Stimulated activated naive CD4-positive, alpha-beta T cell (primary cell): Measurements from ENCODE around the gene KCNJ14.
A peak's percentile ranks its signal among the peaks of the same experiment; 100 is the strongest.

ENCODE experiments used
- DNase-seq, 6 experiments: peaks; one replicate each; lab custom pipeline; 2025; lab: John Stamatoyannopoulos, UW

Gene KCNJ14

GRCh38 chr19:48455171-48455907 lies at the start of gene KCNJ14:
Gene KCNJ14, plus strand, starts transcription at chr19:48455574. Its CDS starts 6,151 bp downstream, at chr19:48461725.
- DNase-seq: no peak

GRCh38 chr19:48405850-48406249 lies 49.5 kb upstream of the KCNJ14 start:
- no peak for DNase-seq

GRCh38 chr19:48413879-48414587 lies 41.3 kb upstream of the KCNJ14 start:
- no peak for DNase-seq

GRCh38 chr19:48415395-48415794 lies 40.0 kb upstream of the KCNJ14 start:
- peak; percentile 34 to 78 (median 68) for DNase-seq

GRCh38 chr19:48415806-48416221 lies 39.6 kb upstream of the KCNJ14 start:
- no peak for DNase-seq

- no peak for DNase-seq
These were observed 38.0 kb upstream of the KCNJ14 start for GRCh38 chr19:48417421-48417820.

DNA sequence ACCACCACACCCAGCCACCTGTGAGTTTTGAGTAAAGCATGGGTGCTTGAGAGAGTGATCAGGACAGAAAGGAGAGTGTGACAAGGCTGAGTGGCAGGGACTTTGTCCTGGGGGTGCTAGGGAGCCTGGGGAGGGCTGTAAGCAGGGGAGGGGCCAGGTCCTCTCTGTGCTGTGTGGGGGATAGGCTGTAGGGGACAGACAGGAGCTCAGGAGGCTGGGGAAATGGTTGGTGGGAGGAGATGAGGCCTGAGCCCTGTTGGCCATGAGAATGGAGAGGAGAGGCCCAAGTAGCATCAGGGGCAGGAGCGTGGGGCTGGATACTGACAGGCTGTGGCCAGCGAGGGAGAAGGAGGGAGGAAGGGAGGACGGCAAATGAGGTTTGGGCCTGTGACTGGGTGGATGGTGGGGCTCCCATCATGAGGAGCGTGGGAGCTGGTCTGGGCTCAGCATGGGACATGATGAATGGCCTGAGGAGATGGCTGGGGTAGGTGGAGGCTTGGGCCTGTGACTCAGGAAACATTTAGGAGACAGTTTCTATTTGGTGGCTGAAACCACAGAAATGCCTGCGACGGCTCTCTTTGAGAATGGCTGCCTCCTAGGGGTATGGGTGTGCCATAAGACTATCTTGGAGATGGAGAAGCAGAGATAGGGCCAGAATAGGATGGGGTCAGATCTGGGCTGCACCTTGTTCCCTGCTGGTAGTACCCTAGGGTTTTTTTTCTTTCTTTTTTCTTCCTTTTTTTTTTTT lies 36.9 kb upstream of the KCNJ14 start:
- no peak for DNase-seq

GRCh38 chr19:48419158-48419920 lies 36.0 kb upstream of the KCNJ14 start:
- peak; percentile 40 to 69 (median 56) for DNase-seq

DNA sequence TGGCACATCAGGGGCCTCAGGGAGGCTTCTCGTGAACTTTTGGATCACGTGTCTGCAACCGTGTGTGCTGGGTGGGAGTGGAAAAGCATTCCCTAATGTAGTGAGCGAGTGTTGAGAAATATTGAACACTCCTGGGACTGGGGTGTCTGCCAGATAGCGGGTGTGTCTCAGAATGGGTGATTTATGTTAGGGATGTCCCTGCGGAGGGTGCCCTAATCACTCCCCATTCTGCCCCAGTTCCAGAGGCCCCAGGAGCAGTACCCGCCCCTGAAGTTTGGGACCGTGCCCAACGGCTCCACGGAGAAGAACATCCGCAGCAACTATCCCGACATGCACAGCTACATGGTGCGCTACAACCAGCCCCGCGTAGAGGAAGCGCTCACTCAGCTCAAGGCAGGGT lies 33.8 kb upstream of the KCNJ14 start:
- no peak for DNase-seq

- DNase-seq: no peak
These were observed 30.6 kb upstream of the KCNJ14 start for GRCh38 chr19:48424694-48425219.

DNA sequence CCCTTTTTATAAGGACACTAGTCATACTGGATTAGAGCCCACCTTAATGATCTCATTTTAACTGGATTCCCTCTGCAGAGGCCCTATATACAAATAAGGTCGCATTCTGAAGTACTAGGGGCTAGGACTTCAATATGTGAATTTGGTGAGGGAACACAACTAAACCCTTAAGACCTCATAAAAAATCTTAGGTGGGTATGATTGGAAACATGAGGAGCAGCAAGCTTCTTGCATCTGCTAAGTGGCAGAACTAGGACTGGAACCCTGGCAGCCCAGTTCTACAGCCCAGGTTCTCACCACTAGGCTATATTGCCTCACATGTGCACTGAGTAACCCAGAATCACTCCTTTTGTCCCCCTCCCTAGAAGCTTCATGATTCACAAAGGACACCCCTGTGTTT lies 26.7 kb upstream of the KCNJ14 start:
- no peak for DNase-seq

DNA sequence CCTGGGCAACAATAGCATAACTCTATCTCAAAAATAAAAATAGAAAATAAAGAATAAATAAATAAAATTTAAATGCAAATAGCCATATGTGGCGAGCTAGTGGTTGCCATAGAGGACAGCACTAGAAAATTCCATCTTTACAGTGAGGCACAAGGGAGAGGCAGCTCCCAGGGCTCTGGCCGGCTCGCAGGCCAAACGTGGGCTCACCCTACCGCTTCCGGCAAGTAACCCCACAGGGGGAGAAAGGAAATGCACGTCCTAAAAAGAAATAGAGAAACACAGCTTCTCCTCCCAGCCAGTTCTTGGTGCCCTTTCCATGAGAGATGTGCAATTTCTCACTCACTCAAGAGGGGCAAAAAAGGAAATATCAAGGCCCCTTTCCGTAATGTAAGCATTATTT lies 22.0 kb upstream of the KCNJ14 start:
- DNase-seq: no peak

- DNase-seq: no peak
These were observed 18.8 kb upstream of the KCNJ14 start for GRCh38 chr19:48436586-48436985.

DNA sequence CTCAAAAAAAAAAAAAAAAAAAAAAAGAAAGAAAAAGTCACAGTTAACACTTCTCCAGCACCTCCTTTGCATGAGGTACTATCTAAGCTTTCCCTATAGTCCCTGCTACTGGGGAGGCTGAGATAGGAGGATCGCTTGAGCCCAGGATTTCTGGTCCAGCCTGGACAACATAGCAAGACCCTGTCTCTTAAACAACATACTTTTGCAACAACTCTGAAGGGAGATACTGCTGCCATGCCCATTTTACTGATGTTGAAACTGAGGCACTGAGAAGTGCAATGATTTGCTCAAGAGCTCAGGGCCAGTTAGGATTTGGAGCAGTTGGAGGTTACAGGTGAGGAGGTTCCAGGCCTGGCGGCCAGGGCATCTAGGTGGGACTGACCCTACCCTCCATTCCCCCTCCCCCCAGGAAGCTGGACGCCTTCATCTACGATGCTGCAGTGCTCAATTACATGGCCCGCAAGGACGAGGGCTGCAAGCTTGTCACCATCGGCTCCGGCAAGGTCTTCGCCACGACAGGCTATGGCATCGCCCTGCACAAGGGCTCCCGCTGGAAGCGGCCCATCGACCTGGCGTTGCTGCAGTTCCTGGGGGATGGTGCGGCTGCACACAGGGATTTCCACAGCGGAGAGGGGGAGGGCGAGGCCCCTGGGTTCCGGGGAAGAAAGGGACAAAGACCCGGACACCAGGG lies 13.9 kb upstream of the KCNJ14 start:
- DNase-seq: no peak

GRCh38 chr19:48442116-48443035 lies 13.0 kb upstream of the KCNJ14 start:
- DNase-seq: no peak

- DNase-seq: peak in 3 of 6 experiments; percentile 9 to 22 (median 15)
These were observed 12.1 kb upstream of the KCNJ14 start for GRCh38 chr19:48443256-48443655.

DNA sequence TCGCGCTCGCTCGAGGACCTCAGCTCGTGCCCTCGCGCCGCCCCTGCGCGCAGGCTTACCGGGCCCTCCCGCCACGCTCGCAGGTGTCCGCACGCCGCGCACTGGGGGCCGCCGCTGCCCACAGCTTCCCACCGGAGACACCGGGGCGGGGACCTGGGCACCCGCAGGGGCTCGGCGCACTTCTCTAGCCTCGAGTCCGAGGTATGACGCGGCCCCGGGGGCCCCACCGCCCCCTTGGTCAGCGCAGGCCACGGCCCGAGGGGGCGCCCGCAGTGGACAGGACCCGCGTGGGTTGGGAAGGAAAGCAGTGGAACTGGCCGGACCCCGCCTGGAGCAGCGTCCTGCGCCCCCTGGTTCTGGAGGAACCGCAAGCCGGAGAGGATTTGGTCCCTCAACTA lies 11.6 kb upstream of the KCNJ14 start:
- no peak for DNase-seq

GRCh38 chr19:48444129-48444935 lies 11.0 kb upstream of the KCNJ14 start:
- peak in 1 of 6 experiments; percentile 18 for DNase-seq

DNA sequence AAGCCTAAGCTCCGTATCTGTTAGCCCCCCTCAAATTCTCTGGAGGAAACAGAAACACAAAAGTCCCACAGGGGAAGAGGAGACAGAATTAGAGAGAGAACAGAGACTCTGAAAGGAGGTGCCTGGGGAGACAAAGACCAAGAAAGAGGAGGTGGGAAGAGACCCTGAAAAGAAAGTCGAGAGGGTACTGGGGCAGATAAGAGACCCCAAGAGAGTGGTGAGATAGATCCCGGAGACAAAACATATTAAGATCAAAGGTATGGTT lies 10.5 kb upstream of the KCNJ14 start:
- no peak for DNase-seq

DNA sequence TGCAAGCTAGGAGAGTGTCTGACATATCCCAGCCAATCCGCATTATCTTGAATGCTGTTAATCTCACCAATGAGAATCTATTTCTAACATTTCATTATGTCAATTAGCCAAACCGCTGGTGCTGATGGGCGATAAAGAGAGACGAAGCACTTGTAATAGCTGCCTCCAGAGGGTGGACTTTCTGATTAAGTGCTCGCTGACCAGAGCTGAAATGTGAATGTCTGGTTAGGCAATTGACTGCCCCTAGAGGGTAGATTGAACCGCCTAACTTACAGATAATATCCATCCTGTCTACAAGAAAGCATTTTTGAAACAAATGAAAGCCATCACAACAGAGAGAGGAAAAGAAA lies 10.1 kb upstream of the KCNJ14 start:
- DNase-seq: peak in 1 of 6 experiments; percentile 51
